HepG2 (cell line): ENCODE data around the gene ANGPTL2.

ENCODE experiments used
- CEBPG ChIP-seq: IDR thresholded peaks from 2 replicates; pipeline ENCODE4 v1.6.1; 2016
- CEBPZ ChIP-seq: IDR thresholded peaks from 2 replicates; pipeline ENCODE4 v1.6.1; 2012; ENCODE audit warnings: low read length, improper control_type of control experiment
- CTCF ChIP-seq: sonication (generic); formaldehyde crosslinking; IDR thresholded peaks from 2 replicates; pipeline ENCODE4 v1.5.0; 2020; ENCODE audit warnings: mild to moderate bottlenecking, missing genetic modification reagents, moderate library complexity
- E2F1 ChIP-seq: sonication (generic); formaldehyde crosslinking; IDR thresholded peaks from 2 replicates; pipeline ENCODE4 v1.5.0; 2020; ENCODE audit warnings: missing genetic modification reagents
- POLR2A ChIP-seq, 2 experiments: IDR thresholded peaks; 2 replicates each; pipeline ENCODE4 v1.6.1; 2011; ENCODE audit warnings: low read depth in 2 of 2, low read length in 2 of 2, mild to moderate bottlenecking in 1 of 2, moderate library complexity in 1 of 2; ENCODE audit not compliant: insufficient read depth in 1 of 2
- TCF7L2 ChIP-seq: IDR thresholded peaks from 2 replicates; pipeline ENCODE4 v1.6.1; 2011; ENCODE audit warnings: mild to moderate bottlenecking, low read depth, low read length, moderate library complexity

- no peak for TF ChIP-seq E2F1 (CRISPR knock-in tag)
- TF ChIP-seq CEBPZ: no peak
- TF ChIP-seq CEBPG (CRISPR knock-in tag): no peak
- no peak for TF ChIP-seq POLR2A (IDR thresholded peaks at IDR 0.05; ENCODE audit: insufficient read depth in 1 of 2, low read depth in 2 of 2, low read length in 2 of 2)
- no peak for TF ChIP-seq CTCF (CRISPR knock-in tag)
- TF ChIP-seq TCF7L2: no peak
These were observed 38.1 kb downstream of the ANGPTL2 start for GRCh38 chr9:127084076-127085039.
